HepG2 (cell line): Measurements from ENCODE around the gene ANKRD42. TPM values are rescaled to one million over a fixed set of nuclear protein-coding genes. Genes with fewer than 3 reads are reported as not detected.
A peak's percentile ranks its signal among the peaks of the same experiment; 100 is the strongest.

ENCODE experiments used
- NR2F2 ChIP-seq: IDR thresholded peaks from 2 replicates; pipeline ENCODE4 v1.6.1; 2012; ENCODE audit warnings: low read depth, inconsistent platforms, borderline replicate concordance
- PHF8 ChIP-seq: sonication (generic); formaldehyde crosslinking; IDR thresholded peaks from 2 replicates; pipeline ENCODE4 v1.5.0; 2020; ENCODE audit warnings: missing genetic modification reagents
- SNAI1 ChIP-seq: sonication (generic); formaldehyde crosslinking; IDR thresholded peaks from 2 replicates; pipeline ENCODE4 v1.5.0; 2020; ENCODE audit warnings: mild to moderate bottlenecking, missing genetic modification reagents, borderline replicate concordance
- ZBTB25 ChIP-seq: IDR thresholded peaks from 2 replicates; pipeline ENCODE4 v1.6.1; 2018; ENCODE audit warnings: missing genetic modification reagents
- polyA plus RNA-seq, 8 experiments: library from polyadenylated mRNA; depleted of rRNA in 3 of 8; stranded (reverse) in 7 of 8; unstranded in 1 of 8; fragments of >200 nt; fragmentation: Illumina TruSeq in 4 of 8; extraction: Trizol in 4 of 8; gene quantifications; 2 replicates each; pipeline versions ENCODE4 v1.2.1 to v1.2.3, GENCODE V29; 2011 to 2016; ENCODE audit warnings: low read depth in 4 of 8, missing spikeins in 1 of 8, mixed read lengths in 1 of 8; ENCODE audit not compliant: insufficient read depth in 1 of 8
- total RNA-seq, 5 experiments: library from RNA; depleted of rRNA; stranded (reverse); fragments of >200 nt; fragmentation: Illumina TruSeq; extraction: Trizol; gene quantifications; 2 replicates each; pipeline ENCODE4 v1.2.3, GENCODE V29; 2016; ENCODE audit warnings: low read depth in 1 of 5
- TF ChIP-seq, protein P1 (sequence below): sonication (generic); formaldehyde crosslinking; IDR thresholded peaks from 2 replicates; pipeline ENCODE4 v1.5.1; 2020; ENCODE audit warnings: missing genetic modification reagents, mild to moderate bottlenecking, borderline replicate concordance
- TF ChIP-seq, protein P2 (sequence below): sonication (generic); formaldehyde crosslinking; IDR thresholded peaks from 2 replicates; pipeline ENCODE4 v1.4.0; 2020; ENCODE audit warnings: missing genetic modification reagents, borderline replicate concordance
- TF ChIP-seq, protein P3 (sequence below): sonication (generic); formaldehyde crosslinking; conservative IDR thresholded peaks from 2 replicates; pipeline ENCODE4 v1.4.0; 2020; ENCODE audit warnings: missing genetic modification reagents
- TF ChIP-seq, protein P4 (sequence below), 2 experiments: fragments of 450-650 bp in 1 of 2; sonication (generic) in 1 of 2; formaldehyde crosslinking; IDR thresholded peaks; 2 replicates each; pipeline versions ENCODE4 v1.5.0 to v1.8.0; 2020 to 2022; ENCODE audit warnings: mild to moderate bottlenecking in 1 of 2, missing genetic modification reagents in 1 of 2
- TF ChIP-seq, protein P5 (sequence below): sonication (generic); formaldehyde crosslinking; IDR thresholded peaks from 2 replicates; pipeline ENCODE4 v1.4.0; 2020; ENCODE audit warnings: mild to moderate bottlenecking, missing genetic modification reagents

The ANKRD42 gene
- total and polyA plus RNA-seq, 2 of the 13 experiments (the other 11 are each of a cell fraction or from before 2014, with no cell fraction given), result 2.2 to 3.7 TPM

GRCh38 chr11:83285771-83286528, 92.4 kb downstream of the ANKRD42 start, which contains the start of gene CCDC90B (continued):
- TF ChIP-seq, protein P1, sequence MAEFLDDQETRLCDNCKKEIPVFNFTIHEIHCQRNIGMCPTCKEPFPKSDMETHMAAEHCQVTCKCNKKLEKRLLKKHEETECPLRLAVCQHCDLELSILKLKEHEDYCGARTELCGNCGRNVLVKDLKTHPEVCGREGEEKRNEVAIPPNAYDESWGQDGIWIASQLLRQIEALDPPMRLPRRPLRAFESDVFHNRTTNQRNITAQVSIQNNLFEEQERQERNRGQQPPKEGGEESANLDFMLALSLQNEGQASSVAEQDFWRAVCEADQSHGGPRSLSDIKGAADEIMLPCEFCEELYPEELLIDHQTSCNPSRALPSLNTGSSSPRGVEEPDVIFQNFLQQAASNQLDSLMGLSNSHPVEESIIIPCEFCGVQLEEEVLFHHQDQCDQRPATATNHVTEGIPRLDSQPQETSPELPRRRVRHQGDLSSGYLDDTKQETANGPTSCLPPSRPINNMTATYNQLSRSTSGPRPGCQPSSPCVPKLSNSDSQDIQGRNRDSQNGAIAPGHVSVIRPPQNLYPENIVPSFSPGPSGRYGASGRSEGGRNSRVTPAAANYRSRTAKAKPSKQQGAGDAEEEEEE, result no peak; the same call in 1 of the 2 replicates
- TF ChIP-seq NR2F2, result peak; percentile 15; the same call in 1 of the 2 replicates
- TF ChIP-seq SNAI1 (CRISPR knock-in tag), result no peak
- TF ChIP-seq, protein P2, sequence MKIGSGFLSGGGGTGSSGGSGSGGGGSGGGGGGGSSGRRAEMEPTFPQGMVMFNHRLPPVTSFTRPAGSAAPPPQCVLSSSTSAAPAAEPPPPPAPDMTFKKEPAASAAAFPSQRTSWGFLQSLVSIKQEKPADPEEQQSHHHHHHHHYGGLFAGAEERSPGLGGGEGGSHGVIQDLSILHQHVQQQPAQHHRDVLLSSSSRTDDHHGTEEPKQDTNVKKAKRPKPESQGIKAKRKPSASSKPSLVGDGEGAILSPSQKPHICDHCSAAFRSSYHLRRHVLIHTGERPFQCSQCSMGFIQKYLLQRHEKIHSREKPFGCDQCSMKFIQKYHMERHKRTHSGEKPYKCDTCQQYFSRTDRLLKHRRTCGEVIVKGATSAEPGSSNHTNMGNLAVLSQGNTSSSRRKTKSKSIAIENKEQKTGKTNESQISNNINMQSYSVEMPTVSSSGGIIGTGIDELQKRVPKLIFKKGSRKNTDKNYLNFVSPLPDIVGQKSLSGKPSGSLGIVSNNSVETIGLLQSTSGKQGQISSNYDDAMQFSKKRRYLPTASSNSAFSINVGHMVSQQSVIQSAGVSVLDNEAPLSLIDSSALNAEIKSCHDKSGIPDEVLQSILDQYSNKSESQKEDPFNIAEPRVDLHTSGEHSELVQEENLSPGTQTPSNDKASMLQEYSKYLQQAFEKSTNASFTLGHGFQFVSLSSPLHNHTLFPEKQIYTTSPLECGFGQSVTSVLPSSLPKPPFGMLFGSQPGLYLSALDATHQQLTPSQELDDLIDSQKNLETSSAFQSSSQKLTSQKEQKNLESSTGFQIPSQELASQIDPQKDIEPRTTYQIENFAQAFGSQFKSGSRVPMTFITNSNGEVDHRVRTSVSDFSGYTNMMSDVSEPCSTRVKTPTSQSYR (CRISPR knock-in tag), result no peak
- TF ChIP-seq, protein P3, sequence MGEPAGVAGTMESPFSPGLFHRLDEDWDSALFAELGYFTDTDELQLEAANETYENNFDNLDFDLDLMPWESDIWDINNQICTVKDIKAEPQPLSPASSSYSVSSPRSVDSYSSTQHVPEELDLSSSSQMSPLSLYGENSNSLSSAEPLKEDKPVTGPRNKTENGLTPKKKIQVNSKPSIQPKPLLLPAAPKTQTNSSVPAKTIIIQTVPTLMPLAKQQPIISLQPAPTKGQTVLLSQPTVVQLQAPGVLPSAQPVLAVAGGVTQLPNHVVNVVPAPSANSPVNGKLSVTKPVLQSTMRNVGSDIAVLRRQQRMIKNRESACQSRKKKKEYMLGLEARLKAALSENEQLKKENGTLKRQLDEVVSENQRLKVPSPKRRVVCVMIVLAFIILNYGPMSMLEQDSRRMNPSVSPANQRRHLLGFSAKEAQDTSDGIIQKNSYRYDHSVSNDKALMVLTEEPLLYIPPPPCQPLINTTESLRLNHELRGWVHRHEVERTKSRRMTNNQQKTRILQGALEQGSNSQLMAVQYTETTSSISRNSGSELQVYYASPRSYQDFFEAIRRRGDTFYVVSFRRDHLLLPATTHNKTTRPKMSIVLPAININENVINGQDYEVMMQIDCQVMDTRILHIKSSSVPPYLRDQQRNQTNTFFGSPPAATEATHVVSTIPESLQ (CRISPR knock-in tag), result 0 out of 2 replicates have a peak, but pooled peaks have one; percentile 78
- no peak; the same call in 1 of the 2 replicates for TF ChIP-seq ZBTB25 (CRISPR knock-in tag)
- TF ChIP-seq PHF8 (CRISPR knock-in tag), result peak; percentile 90
- TF ChIP-seq, protein P4, sequence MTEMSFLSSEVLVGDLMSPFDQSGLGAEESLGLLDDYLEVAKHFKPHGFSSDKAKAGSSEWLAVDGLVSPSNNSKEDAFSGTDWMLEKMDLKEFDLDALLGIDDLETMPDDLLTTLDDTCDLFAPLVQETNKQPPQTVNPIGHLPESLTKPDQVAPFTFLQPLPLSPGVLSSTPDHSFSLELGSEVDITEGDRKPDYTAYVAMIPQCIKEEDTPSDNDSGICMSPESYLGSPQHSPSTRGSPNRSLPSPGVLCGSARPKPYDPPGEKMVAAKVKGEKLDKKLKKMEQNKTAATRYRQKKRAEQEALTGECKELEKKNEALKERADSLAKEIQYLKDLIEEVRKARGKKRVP (CRISPR knock-in tag; IDR thresholded peaks at IDR 0.05), result peak in 1 of 2 experiments; percentile 96; a peak in 2 of 4 replicates
- TF ChIP-seq, protein P5, sequence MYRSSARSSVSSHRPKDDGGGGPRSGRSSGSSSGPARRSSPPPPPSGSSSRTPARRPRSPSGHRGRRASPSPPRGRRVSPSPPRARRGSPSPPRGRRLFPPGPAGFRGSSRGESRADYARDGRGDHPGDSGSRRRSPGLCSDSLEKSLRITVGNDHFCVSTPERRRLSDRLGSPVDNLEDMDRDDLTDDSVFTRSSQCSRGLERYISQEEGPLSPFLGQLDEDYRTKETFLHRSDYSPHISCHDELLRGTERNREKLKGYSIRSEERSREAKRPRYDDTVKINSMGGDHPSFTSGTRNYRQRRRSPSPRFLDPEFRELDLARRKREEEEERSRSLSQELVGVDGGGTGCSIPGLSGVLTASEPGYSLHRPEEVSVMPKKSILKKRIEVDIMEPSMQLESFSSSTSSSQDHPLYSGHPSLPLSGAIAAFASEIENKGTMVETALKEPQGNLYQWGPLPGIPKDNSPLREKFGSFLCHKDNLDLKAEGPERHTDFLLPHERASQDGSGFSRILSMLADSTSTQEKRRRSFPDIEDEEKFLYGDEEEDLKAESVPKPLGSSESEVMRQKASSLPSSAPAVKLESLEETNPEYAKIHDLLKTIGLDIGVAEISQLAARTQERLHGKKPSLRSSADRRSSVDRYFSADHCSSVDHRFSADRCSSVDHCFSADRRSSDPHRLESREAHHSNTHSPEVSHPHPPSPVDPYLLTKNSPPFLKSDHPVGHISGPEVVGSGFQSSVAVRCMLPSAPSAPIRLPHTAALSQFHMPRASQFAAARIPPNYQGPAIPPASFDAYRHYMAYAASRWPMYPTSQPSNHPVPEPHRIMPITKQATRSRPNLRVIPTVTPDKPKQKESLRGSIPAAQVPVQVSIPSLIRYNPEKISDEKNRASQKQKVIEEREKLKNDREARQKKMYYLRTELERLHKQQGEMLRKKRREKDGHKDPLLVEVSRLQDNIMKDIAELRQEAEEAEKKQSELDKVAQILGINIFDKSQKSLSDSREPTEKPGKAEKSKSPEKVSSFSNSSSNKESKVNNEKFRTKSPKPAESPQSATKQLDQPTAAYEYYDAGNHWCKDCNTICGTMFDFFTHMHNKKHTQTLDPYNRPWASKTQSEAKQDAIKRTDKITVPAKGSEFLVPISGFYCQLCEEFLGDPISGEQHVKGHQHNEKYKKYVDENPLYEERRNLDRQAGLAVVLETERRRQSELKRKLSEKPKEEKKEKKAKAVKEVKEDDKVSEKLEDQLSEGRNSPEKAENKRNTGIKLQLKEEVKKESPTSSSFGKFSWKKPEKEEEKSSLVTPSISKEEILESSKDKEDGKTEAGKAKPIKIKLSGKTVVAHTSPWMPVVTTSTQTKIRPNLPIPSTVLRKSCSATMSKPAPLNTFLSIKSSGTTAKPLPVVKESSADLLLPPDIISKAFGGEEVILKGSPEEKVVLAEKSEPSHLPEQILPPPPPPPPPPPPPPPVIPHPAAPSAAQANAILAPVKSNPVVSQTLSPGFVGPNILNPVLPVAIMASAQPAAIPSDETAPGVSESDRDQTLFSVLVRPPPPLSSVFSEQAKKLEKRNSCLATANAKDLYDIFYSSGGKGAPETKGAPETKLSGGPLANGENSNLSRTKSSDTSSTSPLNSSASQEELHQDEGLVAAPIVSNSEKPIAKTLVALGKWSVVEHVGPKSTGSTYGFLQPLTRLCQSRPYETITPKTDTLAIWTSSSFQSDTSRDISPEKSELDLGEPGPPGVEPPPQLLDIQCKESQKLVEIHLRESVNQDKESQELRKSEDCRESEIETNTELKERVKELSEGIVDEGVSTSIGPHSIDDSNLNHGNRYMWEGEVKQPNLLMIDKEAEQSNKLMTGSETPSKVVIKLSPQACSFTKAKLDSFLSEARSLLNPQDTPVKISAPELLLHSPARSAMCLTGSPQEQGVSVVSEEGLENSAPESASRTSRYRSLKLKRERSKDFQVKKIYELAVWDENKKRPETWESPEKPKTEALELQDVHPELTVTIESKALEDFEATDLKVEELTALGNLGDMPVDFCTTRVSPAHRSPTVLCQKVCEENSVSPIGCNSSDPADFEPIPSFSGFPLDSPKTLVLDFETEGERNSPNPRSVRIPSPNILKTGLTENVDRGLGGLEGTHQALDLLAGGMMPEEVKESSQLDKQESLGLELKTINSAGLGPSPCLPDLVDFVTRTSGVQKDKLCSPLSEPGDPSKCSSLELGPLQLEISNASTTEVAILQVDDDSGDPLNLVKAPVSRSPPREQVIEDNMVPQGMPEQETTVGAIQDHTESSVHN (CRISPR knock-in tag), result no peak
